SK-N-SH (cell line): ENCODE results near the gene EYA2. TPM values are rescaled to one million over a fixed set of nuclear protein-coding genes. Genes with fewer than 3 reads are reported as not detected.

Experiments
- CTCF ChIA-PET: fragments of 300-600, 350-600 bp; formaldehyde crosslinking; extraction: SDS; loops from one replicate; lab custom pipeline; 2021; lab: Yijun Ruan, JAX
- POLR2A ChIA-PET: fragments of 350-600 bp; sonication (Branson Sonifier 250); formaldehyde crosslinking; extraction: SDS; loops from one replicate; lab custom pipeline; 2020; ENCODE audit warnings: antibody characterized with exemption, inconsistent platforms; lab: Yijun Ruan, JAX
- DNase-seq: peaks from one replicate; pipeline ENCODE4 v3.0.0; 2012
- H2AFZ ChIP-seq: fragments of 200-600 bp; sonication (generic); 2 replicates; pipeline ENCODE4 v1.8.1; 2016; ENCODE audit warnings: antibody characterized with exemption, mild to moderate bottlenecking, low read depth
- H3F3A ChIP-seq: fragments of 200-600 bp; sonication (generic); replicated peaks from 2 replicates; pipeline ENCODE3; 2016; ENCODE audit warnings: antibody characterized with exemption, mild to moderate bottlenecking; ENCODE audit not compliant: insufficient read depth
- H3K27ac ChIP-seq, 2 experiments: fragments of 200-500 bp in 1 of 2; fragments of 200-600 bp in 1 of 2; sonication (Bioruptor generic) in 1 of 2; sonication (generic), shearing (Covaris generic) in 1 of 2; 2 replicates each; pipeline versions ENCODE4 v1.5.1 to v1.6.1; 2014 to 2016; ENCODE audit warnings: low read depth in 2 of 2, inconsistent platforms in 1 of 2, low read length in 1 of 2, mild to moderate bottlenecking in 1 of 2, mixed read lengths in 1 of 2
- H3K27me3 ChIP-seq: fragments of 200-600 bp; sonication (generic), shearing (Covaris generic); 2 replicates; pipeline ENCODE4 v1.6.1; 2016; ENCODE audit warnings: mixed run types; ENCODE audit not compliant: insufficient read depth
- H3K36me3 ChIP-seq, 2 experiments: fragments of 200-500 bp in 1 of 2; fragments of 200-600 bp in 1 of 2; sonication (Bioruptor generic) in 1 of 2; sonication (generic) in 1 of 2; replicated peaks in 1 of 2; 2 replicates each; pipeline versions ENCODE3 to v1.5.1; 2014 to 2016; ENCODE audit warnings: low read length in 1 of 2, mild to moderate bottlenecking in 1 of 2; ENCODE audit not compliant: insufficient read depth in 2 of 2, control insufficient read depth in 1 of 2
- H3K4me1 ChIP-seq, 2 experiments: fragments of 200-500 bp in 1 of 2; fragments of 200-600 bp in 1 of 2; sonication (Bioruptor generic) in 1 of 2; sonication (generic), shearing (Covaris generic) in 1 of 2; 2 replicates each; pipeline versions ENCODE4 v1.5.1 to v1.6.1; 2014 to 2016; ENCODE audit warnings: low read depth in 1 of 2, low read length in 1 of 2, mixed run types in 1 of 2; ENCODE audit not compliant: insufficient read depth in 2 of 2, control insufficient read depth in 1 of 2
- H3K4me2 ChIP-seq: fragments of 200-600 bp; sonication (generic), shearing (Covaris generic); 2 replicates; pipeline ENCODE4 v1.6.1; 2017; ENCODE audit warnings: mixed run types
- H3K4me3 ChIP-seq, 2 experiments: fragments of 200-500 bp in 1 of 2; fragments of 200-600 bp in 1 of 2; sonication (Bioruptor generic) in 1 of 2; sonication (generic), shearing (Covaris generic) in 1 of 2; 2 replicates each; pipeline versions ENCODE4 v1.5.1 to v1.8.1; 2014 to 2016; ENCODE audit warnings: low read depth in 2 of 2, inconsistent platforms in 1 of 2, low read length in 1 of 2, mild to moderate bottlenecking in 1 of 2, mixed read lengths in 1 of 2, moderate library complexity in 1 of 2
- H3K79me2 ChIP-seq: fragments of 200-600 bp; sonication (generic); 2 replicates; pipeline ENCODE4 v1.8.1; 2017; ENCODE audit warnings: mild to moderate bottlenecking; ENCODE audit not compliant: insufficient read depth
- H3K9ac ChIP-seq: fragments of 200-600 bp; sonication (generic); 2 replicates; pipeline ENCODE4 v1.6.1; 2017; ENCODE audit warnings: mixed run types
- H3K9me2 ChIP-seq: fragments of 200-600 bp; sonication (generic); 2 replicates; pipeline ENCODE4 v1.6.1; 2017; ENCODE audit warnings: mixed run types
- H3K9me3 ChIP-seq: fragments of 200-600 bp; sonication (generic); 2 replicates; pipeline ENCODE4 v1.6.1; 2017; ENCODE audit warnings: mixed run types, mild to moderate bottlenecking, moderate library complexity
- H4K20me1 ChIP-seq: fragments of 200-600 bp; sonication (generic); 2 replicates; pipeline ENCODE4 v1.6.1; 2017; ENCODE audit warnings: mild to moderate bottlenecking, mixed run types; ENCODE audit not compliant: insufficient read depth
- CHD2 ChIP-seq: fragments of 150-350 bp; IDR thresholded peaks from 2 replicates; pipeline ENCODE4 v1.6.1; 2018; ENCODE audit warnings: low read length; ENCODE audit not compliant: partially characterized antibody
- GABPA ChIP-seq: IDR thresholded peaks from 2 replicates; pipeline ENCODE4 v1.4.0; 2012; ENCODE audit warnings: low read depth, mild to moderate bottlenecking
- JUND ChIP-seq: IDR thresholded peaks from 2 replicates; pipeline ENCODE4 v1.4.0; 2012
- NRF1 ChIP-seq: IDR thresholded peaks from 2 replicates; pipeline ENCODE4 v1.6.1; 2012; ENCODE audit warnings: low read depth, mild to moderate bottlenecking, low read length
- POLR2AphosphoS5 ChIP-seq: IDR thresholded peaks from 2 replicates; pipeline ENCODE4 v1.6.1; 2012; ENCODE audit warnings: low read depth, low read length
- RAD21 ChIP-seq: IDR thresholded peaks from 2 replicates; pipeline ENCODE4 v1.6.1; 2012; ENCODE audit warnings: mild to moderate bottlenecking, low read length
- RCOR1 ChIP-seq: fragments of 150-350 bp; IDR thresholded peaks from 2 replicates; pipeline ENCODE4 v1.6.1; 2017; ENCODE audit warnings: antibody characterized with exemption, low read length
- RFX5 ChIP-seq: IDR thresholded peaks from 2 replicates; pipeline ENCODE4 v1.6.1; 2012; ENCODE audit warnings: mild to moderate bottlenecking, improper control_type of control experiment, low read length
- RXRA ChIP-seq: IDR thresholded peaks from 2 replicates; pipeline ENCODE4 v1.4.0; 2012; ENCODE audit warnings: low read depth, mild to moderate bottlenecking, borderline replicate concordance
- SIN3A ChIP-seq: IDR thresholded peaks from 2 replicates; pipeline ENCODE4 v1.6.1; 2012; ENCODE audit warnings: low read depth, mild to moderate bottlenecking, low read length, moderate library complexity, borderline replicate concordance
- SMC3 ChIP-seq: IDR thresholded peaks from 2 replicates; pipeline ENCODE4 v1.6.1; 2012; ENCODE audit warnings: low read depth, low read length, improper control_type of control experiment
- TAF1 ChIP-seq: IDR thresholded peaks from 2 replicates; pipeline ENCODE4 v1.6.1; 2012; ENCODE audit warnings: low read depth, mild to moderate bottlenecking, low read length, moderate library complexity, borderline replicate concordance
- TCF12 ChIP-seq: IDR thresholded peaks from 2 replicates; pipeline ENCODE4 v1.4.0; 2012
- YY1 ChIP-seq: IDR thresholded peaks from 2 replicates; pipeline ENCODE4 v1.4.0; 2012; ENCODE audit warnings: low read depth, mild to moderate bottlenecking
- WGBS: methylation state at CpG from one replicate; pipeline ENCODE4 v1.1.6; 2017; ENCODE audit warnings: low lambda C conversion rate; 5-methylcytosine and 5-hydroxymethylcytosine counted together
- polyA plus RNA-seq, 3 experiments: library from polyadenylated mRNA; depleted of rRNA; stranded (reverse); fragments of >200 nt; gene quantifications; 2 replicates each; pipeline ENCODE4 v1.2.3, GENCODE V29; 2012
- TF ChIP-seq, protein P1 (sequence below): IDR thresholded peaks from 2 replicates; pipeline ENCODE4 v1.4.0; 2012; ENCODE audit warnings: low read depth
- TF ChIP-seq, protein P2 (sequence below): fragments of 150-350 bp; IDR thresholded peaks from 2 replicates; pipeline ENCODE4 v1.6.1; 2017; ENCODE audit warnings: antibody characterized with exemption, low read length, low read depth, borderline replicate concordance
- TF ChIP-seq, protein P3 (sequence below): fragments of 150-350 bp; IDR thresholded peaks from 2 replicates; pipeline ENCODE4 v1.6.1; 2016; ENCODE audit warnings: mild to moderate bottlenecking, low read depth, low read length
- TF ChIP-seq, protein P4 (sequence below): fragments of 200-600 bp; sonication (generic); IDR thresholded peaks from 2 replicates; pipeline ENCODE4 v1.6.1; 2017; ENCODE audit warnings: antibody characterized with exemption, mild to moderate bottlenecking, moderate library complexity
- TF ChIP-seq, protein P5 (sequence below): IDR thresholded peaks from 2 replicates; pipeline ENCODE4; 2012
- TF ChIP-seq, protein P6 (sequence below): IDR thresholded peaks from 2 replicates; pipeline ENCODE4 v1.4.0; 2012; ENCODE audit warnings: low read depth, borderline replicate concordance

EYA2 gene
- polyA plus RNA-seq, 1 of the 3 experiments (the other 2 are of a cell fraction): 0.05 TPM

DNA sequence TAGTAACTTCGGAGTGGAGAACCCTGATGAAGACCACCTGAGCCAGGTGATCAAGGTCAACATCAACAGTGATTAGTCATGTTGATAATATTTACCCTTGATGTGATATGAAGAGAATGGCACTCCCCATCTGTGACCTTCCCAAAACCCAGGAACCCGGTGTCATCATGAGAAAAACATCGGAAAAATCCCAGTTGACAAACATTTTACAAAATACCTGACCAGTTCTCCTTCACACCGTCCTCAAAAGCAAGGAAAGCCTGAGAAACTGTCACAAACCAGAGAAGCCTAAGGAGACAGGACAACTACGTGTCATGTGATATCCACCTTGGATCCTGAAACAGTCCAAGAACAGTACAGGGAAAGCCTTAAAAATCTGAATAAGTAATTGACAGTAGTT is 264.5 kb downstream of the EYA2 start:
- H3K4me1 ChIP-seq: no peaks in the 10 kb centered on the region
- H3F3A ChIP-seq: no peaks in the 10 kb centered on the region
- POLR2A ChIA-PET: no interaction called here
- no peak for TF ChIP-seq JUND
- TF ChIP-seq SMC3: no peak
- TF ChIP-seq YY1: no peak
- TF ChIP-seq RXRA: no peak
- no peak for TF ChIP-seq CHD2
- TF ChIP-seq POLR2AphosphoS5: no peak
- no peak for TF ChIP-seq GABPA
- no peak for TF ChIP-seq RFX5
- TF ChIP-seq, protein P1, sequence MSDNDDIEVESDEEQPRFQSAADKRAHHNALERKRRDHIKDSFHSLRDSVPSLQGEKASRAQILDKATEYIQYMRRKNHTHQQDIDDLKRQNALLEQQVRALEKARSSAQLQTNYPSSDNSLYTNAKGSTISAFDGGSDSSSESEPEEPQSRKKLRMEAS: no peak
- TF ChIP-seq NRF1: no peak
- TF ChIP-seq, protein P2, sequence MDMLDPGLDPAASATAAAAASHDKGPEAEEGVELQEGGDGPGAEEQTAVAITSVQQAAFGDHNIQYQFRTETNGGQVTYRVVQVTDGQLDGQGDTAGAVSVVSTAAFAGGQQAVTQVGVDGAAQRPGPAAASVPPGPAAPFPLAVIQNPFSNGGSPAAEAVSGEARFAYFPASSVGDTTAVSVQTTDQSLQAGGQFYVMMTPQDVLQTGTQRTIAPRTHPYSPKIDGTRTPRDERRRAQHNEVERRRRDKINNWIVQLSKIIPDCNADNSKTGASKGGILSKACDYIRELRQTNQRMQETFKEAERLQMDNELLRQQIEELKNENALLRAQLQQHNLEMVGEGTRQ: no peak
- TF ChIP-seq, protein P3, sequence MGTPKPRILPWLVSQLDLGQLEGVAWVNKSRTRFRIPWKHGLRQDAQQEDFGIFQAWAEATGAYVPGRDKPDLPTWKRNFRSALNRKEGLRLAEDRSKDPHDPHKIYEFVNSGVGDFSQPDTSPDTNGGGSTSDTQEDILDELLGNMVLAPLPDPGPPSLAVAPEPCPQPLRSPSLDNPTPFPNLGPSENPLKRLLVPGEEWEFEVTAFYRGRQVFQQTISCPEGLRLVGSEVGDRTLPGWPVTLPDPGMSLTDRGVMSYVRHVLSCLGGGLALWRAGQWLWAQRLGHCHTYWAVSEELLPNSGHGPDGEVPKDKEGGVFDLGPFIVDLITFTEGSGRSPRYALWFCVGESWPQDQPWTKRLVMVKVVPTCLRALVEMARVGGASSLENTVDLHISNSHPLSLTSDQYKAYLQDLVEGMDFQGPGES: no peak
- no peak for TF ChIP-seq SIN3A
- no peak for TF ChIP-seq TCF12
- no peak for TF ChIP-seq RAD21
- TF ChIP-seq RCOR1: no peak
- TF ChIP-seq, protein P4, sequence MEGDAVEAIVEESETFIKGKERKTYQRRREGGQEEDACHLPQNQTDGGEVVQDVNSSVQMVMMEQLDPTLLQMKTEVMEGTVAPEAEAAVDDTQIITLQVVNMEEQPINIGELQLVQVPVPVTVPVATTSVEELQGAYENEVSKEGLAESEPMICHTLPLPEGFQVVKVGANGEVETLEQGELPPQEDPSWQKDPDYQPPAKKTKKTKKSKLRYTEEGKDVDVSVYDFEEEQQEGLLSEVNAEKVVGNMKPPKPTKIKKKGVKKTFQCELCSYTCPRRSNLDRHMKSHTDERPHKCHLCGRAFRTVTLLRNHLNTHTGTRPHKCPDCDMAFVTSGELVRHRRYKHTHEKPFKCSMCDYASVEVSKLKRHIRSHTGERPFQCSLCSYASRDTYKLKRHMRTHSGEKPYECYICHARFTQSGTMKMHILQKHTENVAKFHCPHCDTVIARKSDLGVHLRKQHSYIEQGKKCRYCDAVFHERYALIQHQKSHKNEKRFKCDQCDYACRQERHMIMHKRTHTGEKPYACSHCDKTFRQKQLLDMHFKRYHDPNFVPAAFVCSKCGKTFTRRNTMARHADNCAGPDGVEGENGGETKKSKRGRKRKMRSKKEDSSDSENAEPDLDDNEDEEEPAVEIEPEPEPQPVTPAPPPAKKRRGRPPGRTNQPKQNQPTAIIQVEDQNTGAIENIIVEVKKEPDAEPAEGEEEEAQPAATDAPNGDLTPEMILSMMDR: no peak
- TF ChIP-seq, protein P5, sequence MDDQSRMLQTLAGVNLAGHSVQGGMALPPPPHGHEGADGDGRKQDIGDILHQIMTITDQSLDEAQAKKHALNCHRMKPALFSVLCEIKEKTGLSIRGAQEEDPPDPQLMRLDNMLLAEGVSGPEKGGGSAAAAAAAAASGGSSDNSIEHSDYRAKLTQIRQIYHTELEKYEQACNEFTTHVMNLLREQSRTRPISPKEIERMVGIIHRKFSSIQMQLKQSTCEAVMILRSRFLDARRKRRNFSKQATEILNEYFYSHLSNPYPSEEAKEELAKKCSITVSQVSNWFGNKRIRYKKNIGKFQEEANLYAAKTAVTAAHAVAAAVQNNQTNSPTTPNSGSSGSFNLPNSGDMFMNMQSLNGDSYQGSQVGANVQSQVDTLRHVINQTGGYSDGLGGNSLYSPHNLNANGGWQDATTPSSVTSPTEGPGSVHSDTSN: no peak
- no peak for TF ChIP-seq TAF1
- TF ChIP-seq, protein P6, sequence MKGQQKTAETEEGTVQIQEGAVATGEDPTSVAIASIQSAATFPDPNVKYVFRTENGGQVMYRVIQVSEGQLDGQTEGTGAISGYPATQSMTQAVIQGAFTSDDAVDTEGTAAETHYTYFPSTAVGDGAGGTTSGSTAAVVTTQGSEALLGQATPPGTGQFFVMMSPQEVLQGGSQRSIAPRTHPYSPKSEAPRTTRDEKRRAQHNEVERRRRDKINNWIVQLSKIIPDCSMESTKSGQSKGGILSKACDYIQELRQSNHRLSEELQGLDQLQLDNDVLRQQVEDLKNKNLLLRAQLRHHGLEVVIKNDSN: no peak
- TF ChIP-seq, all 33 proteins: peak for 0
- Histone ChIP-seq H3K9me3 (no peaks in the 10 kb centered on the region), H2AFZ (no peak overlapping the region), H3K4me2 (no peak overlapping the region), H3K36me3 (no peaks in the 10 kb centered on the region), H3K79me2 (no peaks in the 10 kb centered on the region), H3K27ac (no peak overlapping the region), H3K9me2 (no peaks in the 10 kb centered on the region), H3K9ac (no peak overlapping the region), H3K4me3 (no peak overlapping the region), H3K27me3 (no peaks in the 10 kb centered on the region; the same call in 1 of the 2 replicates), H4K20me1 (no peaks in the 10 kb centered on the region)
- CTCF ChIA-PET: no interaction called here
- WGBS: 74% methylated on average over 5 of the region's 5 CpGs
- no peak for DNase-seq
